SK-N-SH treated with all-trans-retinoic acid at 6 μM for 48 hours (cell line): Measurements from ENCODE around the gene ST13.

Experiments
- ARNTL ChIP-seq: fragments of 450-650 bp; formaldehyde crosslinking; IDR thresholded peaks from 2 replicates; pipeline ENCODE4 v1.5.0; 2020; ENCODE audit warnings: low read depth, mild to moderate bottlenecking, moderate library complexity, borderline replicate concordance
- CREB5 ChIP-seq: fragments of 250-450 bp; sonication (Bioruptor Pico); IDR thresholded peaks from 2 replicates; pipeline ENCODE4 v1.5.1; 2020; ENCODE audit warnings: low read depth, mild to moderate bottlenecking, moderate library complexity
- CSRNP3 ChIP-seq: fragments of 250-450 bp; sonication (Bioruptor Pico); IDR thresholded peaks from 2 replicates; pipeline ENCODE4 v1.5.1; 2021; ENCODE audit warnings: mild to moderate bottlenecking, moderate library complexity
- GLIS3 ChIP-seq: fragments of 250-450 bp; sonication (Bioruptor Pico); IDR thresholded peaks from 2 replicates; pipeline ENCODE4 v1.5.0; 2020; ENCODE audit warnings: mild to moderate bottlenecking, moderate library complexity
- RARB ChIP-seq: fragments of 250-450 bp; sonication (Bioruptor Pico); IDR thresholded peaks from 2 replicates; pipeline ENCODE4 v1.8.0; 2021; ENCODE audit warnings: mild to moderate bottlenecking, moderate library complexity
- SNAI2 ChIP-seq: fragments of 250-450 bp; sonication (Bioruptor Pico); IDR thresholded peaks from 2 replicates; pipeline ENCODE4 v1.5.0; 2020; ENCODE audit warnings: mild to moderate bottlenecking, moderate library complexity
- TOX ChIP-seq: fragments of 250-450 bp; sonication (Bioruptor Pico); IDR thresholded peaks from 2 replicates; pipeline ENCODE4 v1.8.0; 2021; ENCODE audit warnings: mild to moderate bottlenecking, moderate library complexity, borderline replicate concordance
- ZC3H10 ChIP-seq: fragments of 250-450 bp; sonication (Bioruptor Pico); IDR thresholded peaks from 2 replicates; pipeline ENCODE4 v1.5.1; 2021; ENCODE audit warnings: mild to moderate bottlenecking, moderate library complexity
- ZFP3 ChIP-seq: fragments of 250-450 bp; sonication (Bioruptor Pico); IDR thresholded peaks from 2 replicates; pipeline ENCODE4 v1.5.0; 2020; ENCODE audit warnings: mild to moderate bottlenecking, moderate library complexity
- ZFP30 ChIP-seq: fragments of 450-650 bp; formaldehyde crosslinking; IDR thresholded peaks from 2 replicates; pipeline ENCODE4 v1.5.0; 2022; ENCODE audit warnings: mild to moderate bottlenecking, moderate library complexity
- ZNF565 ChIP-seq: fragments of 450-650 bp; formaldehyde crosslinking; conservative IDR thresholded peaks from 2 replicates; pipeline ENCODE4 v1.5.0; 2020; ENCODE audit warnings: low read depth, mild to moderate bottlenecking, moderate library complexity
- ZNF8 ChIP-seq: fragments of 450-650 bp; formaldehyde crosslinking; IDR thresholded peaks from 2 replicates; pipeline ENCODE4 v1.5.0; 2020; ENCODE audit warnings: mild to moderate bottlenecking, moderate library complexity

GRCh38 chr22:40875111-40875510 is 18.7 kb upstream of the ST13 start:
- TF ChIP-seq CREB5 (CRISPR knock-in tag) (no peak), RARB (no peak), GLIS3 (CRISPR knock-in tag) (no peak), ARNTL (CRISPR knock-in tag) (no peak), ZNF8 (no peak), ZFP30 (no peak), TOX (CRISPR knock-in tag) (no peak), ZNF565 (CRISPR knock-in tag) (no peak), CSRNP3 (no peak), ZFP3 (no peak), ZC3H10 (CRISPR knock-in tag) (no peak), SNAI2 (no peak)
